ENCODE data around the gene UGT1A9.

Gene UGT1A9

DNA sequence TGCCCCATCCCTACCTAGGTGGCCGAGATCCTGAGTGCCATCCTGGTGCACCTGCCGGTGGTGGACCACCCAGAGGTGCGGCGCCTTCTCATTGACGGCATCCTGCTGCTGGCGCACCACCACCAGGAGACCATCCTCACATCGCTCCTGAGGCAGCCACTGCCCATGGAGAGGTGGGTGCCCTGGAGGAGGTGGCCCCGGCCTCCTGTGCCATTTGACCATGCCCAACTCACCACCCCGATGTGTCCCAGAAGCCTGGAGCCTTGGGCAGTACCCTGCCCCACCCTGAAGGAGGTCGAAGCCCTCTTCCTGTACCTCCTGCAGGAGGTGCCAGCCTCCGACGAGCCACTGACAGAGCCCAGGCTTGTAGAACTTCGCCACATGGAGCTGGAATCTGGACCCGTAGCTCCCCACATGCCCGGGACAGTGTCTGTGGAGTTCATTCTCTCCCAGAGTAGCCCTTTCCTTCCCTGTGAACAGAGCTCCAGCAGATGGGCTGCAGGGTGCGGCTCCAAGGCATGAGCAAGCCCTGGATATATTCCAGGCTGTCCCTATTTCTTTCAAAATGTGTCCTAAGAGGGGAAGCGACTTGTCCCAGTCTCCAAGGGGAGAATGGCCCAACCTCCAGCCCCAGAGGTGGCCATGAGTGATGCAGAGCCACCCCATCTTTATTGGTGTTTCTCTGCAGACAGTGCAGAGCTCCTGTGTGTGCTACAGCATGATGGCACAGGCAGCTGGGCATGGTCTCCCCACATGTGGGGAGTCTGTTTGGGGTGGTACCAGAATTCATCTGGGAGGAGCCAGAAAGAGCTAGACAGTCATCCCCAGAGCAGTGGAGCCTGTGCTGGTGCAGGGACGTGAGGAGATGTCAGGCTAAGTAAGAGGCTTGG lies 148.4 kb downstream of the UGT1A9 start:
- DNase-seq: no peak

DNA sequence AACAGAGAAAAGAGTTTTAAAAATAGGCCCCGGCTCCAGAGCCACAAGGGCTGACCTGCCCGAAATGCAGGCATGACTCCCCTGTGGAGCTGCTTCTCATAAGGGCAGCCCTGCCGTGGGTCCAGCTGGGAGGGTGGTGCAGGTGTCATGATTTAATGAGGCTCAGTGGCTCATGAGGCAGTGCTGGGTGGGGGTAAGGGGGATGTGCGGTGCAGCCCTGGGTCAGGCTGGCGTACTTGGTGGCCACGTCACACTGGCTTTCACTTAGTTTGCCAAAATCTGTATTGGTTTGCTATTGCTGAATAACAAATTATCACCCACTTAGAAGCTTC lies 149.0 kb downstream of the UGT1A9 start:
- DNase-seq: no peak

DNA sequence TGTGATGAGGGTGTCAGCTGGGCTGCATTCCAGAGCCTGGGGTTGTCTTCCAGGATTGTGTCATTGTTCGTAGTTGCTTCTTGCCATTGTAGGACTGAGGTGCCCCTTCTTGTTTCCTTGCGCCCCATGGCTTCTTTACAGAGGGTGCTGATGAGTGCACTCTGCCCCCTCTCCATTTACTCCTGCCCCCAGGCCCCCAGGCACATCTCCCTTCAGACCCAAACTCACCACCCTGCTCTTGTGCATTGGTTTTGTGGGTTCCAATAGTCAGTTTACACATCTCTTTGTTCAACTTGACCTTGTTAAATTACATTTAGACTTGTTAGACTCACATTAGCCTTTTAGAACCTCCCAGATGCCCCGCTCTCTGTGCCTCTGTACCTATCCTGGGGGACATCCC lies 149.5 kb downstream of the UGT1A9 start:
- DNase-seq: no peak

DNA sequence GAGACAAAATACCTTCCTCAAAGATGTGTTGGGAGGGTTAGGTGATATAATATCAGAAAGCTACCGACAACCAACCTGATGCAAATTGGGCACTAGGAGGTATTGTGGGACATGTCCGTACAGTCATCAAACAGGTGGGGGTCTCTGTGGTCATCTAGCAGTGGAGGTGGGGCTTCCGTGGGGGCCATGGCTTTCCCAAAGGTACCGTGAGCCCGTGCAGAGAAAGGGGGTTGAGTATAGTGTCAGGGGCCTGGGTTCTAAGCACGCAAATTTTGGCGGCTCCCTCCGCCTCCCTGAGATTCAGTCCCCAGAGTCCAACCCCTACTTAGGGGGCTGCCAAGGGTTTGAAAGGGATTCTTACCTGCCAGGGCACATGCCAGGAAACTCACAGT lies 150.0 kb downstream of the UGT1A9 start:
- no peak for DNase-seq

DNA sequence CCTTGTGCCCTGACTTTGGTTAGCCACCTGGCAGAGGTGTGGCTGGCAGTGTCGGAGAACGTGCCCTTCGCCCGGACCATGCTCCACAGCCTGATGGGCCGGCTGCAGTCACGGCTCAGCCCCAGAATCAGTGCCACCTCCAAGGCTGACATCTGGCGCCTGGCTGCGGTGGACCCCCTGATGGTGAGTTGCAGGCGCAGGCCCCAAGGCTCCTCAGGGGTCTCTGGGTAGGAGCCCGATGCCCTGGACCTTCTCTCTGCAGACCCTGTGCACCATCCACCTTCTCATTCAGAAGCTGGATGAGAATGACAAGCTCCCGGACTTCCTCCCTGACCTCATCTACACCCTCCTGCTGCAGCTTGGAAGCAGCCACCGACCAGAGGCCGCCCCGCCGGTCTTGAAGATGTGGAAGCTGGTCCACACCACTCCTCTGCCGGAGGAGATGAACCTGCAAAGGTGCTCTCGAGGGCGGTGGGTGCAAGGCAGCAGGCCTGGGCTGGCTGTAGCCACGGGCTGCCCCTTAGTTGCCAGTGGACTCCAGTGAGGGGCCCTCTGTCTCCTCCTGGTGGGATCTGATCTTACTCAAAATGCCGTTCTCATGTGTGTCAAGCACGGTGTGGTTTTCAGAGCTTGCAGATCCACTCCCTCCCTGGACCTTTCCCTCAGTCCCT lies 150.5 kb downstream of the UGT1A9 start:
- no peak for DNase-seq
